Stimulated activated CD4-positive, alpha-beta T cell treated with anti-CD3 and anti-CD28 coated beads, TNF-alpha, amount 100 ng/mL, for 48 hours (primary cell): ENCODE measurements around the gene RAC3.
"Not testable (repeated sequence)": the region's sequence is repeated elsewhere in the genome, so short reads cannot be mapped to it uniquely, and the experiment has no call there.

ENCODE experiments used
- DNase-seq, 3 donors: peaks; one replicate each; pipeline ENCODE4 v3.0.0-alpha.2; 2020; ENCODE audit warnings: low read depth in 3 of 3

The RAC3 gene

DNA sequence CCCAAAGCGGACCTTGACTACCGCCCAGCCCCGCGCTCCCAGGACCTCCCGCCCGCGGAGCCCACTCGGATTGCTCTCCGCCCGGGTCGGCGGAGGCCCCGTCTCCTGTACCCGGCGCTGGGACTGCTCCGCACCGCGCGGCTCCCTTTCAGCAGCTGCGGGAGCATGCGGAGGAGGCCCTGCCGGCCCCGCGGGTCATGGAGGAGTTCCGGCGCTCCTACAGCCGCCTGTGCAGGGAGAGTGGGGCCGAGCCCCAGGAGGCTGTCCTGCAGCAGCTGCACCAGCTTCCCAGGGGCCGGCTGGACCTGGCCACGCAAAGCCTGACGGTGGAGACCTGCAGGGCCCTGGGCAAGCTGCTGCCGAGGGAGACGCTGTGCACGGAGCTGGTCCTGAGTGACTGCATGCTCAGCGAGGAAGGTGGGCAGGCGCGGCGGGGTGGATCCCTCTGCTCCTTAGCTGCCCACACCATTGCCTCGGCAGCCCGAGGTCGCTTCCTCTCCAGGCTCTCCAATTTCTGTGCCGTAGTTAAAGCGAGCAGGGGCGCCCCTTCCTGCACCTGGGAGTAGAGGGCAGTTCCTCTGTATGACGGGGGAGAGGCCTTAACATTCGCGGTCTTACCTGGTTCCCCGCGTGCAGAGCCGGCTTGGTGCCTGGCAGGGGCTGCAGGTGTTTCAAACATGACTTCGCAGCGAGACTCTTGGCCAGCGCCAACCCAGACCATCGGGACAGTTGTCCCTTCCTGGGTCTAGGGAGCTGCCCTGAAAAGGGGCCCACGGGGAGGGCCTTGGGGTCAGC is 7.8 kb upstream of the RAC3 start:
- no peak for DNase-seq

DNA sequence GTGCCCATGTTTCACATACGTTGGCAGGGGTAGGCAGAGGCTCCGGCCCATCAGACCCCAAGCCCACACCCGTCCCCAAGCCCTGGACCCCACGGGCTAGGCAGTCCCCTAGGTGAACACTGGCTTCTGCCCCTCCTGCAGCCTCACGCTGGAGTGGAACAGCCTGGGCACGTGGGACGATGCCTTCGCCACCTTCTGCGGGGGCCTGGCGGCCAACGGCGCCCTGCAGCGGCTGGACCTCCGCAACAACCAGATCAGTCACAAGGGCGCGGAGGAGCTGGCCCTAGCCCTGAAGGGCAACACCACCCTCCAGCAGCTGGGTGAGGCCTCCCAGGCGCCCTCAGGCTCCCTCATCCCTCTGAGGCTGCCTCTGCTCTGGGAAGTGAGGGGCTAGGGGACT is 6.6 kb upstream of the RAC3 start:
- no peak for DNase-seq

DNA sequence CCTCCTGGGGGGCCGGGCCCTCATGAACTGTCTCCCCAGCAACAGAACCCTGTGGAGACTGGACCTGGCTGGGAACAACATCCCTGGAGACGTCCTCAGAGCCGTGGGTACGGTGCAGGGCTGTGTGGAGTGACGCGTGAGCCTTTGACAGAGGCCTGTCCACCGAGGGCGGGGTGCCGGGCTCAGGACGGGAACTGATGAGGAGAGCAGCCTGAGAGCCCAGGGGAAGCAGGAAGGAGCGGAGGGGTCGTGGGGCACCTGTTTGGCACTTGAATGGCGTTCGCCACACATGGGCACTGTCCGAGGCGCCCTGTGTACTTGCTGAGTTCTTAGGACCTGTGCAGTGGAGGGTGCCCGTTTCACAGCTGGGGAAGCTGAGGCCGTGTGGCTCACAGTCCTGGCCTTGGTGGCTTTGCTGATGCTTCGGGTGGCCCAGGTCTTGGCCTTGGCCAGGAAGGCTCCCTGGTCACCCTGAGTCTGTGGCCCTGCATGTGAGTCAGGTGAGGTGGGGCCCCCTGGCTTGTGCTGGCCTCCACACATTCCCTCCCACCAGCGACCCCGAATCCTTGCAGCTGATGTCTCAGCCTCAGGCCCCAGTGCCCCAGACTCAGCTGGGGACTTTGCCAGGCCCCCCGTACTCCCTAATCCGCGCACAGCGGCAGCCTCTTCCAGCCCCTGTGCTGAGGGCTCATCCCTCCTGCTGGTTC is 5.9 kb upstream of the RAC3 start:
- no peak for DNase-seq

DNA sequence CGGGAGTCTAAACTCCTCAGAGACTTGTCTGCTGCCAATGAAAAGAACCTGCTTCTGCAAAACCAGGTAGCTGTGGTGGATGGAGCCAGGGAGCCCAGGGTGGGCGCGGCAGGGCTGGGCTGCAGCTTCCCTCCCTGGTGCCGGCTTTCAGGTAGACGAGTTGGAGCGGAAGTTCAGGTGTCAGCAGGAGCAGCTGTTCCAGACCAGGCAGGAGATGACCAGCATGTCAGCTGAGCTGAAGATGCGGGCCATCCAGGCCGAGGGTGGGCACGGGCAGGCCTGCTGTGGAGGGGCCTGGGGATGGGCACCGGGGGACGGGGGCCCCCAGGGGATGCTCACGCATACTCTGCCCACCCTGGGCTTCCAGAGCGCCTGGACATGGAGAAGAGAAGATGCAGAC is 3.2 kb upstream of the RAC3 start:
- DNase-seq, result no peak

DNA sequence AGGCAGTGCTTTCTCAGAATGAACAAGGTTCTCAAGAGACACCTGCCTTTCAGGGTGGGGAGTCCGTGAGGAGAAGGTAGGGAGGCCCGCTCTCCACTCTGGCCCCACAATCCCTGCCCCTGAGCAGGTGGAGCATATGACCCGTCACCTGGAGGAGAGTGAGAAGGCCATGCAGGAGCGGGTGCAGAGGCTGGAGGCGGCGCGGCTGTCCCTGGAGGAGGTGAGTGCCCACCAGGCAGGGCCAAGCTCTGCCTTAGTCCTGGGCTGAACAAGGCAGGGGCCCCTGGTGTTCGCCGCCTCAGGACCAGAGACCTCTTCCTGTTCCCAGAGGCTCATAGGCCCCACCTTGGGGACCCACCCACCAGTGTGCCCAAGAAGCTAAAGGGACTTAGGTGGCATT is 2.5 kb upstream of the RAC3 start:
- no peak for DNase-seq

DNA sequence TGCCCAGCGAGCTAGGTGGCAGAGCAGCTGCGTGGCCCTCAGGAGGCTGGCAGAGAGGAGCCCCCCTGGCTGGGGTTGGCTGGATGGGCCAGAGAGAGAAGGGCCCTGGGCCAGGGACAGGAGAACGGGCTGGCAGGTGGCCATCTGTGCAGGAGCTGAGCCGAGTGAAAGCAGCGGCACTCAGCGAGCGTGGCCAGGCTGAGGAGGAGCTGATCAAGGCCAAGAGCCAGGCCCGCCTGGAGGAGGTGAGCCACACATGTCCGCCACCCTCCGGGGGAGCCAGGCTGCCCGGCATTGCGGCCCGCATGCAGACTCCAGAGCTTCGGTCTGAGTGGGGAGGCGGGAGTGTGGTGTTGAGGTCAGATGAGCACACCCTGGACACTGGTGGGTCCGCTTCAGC is 2.1 kb upstream of the RAC3 start:
- no peak for DNase-seq

DNA sequence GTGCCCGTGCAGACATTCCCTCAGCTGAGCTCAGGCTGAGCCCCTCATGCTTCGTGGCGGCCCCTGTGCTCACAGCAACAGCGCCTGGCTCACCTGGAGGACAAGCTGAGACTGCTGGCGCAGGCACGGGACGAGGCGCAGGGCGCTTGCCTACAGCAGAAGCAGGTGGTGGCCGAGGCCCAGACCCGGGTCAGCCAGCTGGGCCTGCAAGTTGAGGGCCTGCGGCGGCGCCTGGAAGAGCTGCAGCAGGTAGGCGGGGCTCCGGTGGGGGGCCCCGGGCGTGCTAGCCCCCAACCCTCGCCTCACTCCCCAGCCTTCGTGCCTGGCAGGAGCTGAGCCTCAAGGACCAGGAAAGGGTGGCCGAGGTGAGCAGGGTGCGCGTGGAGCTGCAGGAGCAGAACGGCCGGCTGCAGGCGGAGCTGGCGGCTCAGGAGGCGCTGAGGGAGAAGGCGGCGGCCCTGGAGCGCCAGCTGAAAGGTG is 1.4 kb upstream of the RAC3 start:
- DNase-seq, result no peak

DNA sequence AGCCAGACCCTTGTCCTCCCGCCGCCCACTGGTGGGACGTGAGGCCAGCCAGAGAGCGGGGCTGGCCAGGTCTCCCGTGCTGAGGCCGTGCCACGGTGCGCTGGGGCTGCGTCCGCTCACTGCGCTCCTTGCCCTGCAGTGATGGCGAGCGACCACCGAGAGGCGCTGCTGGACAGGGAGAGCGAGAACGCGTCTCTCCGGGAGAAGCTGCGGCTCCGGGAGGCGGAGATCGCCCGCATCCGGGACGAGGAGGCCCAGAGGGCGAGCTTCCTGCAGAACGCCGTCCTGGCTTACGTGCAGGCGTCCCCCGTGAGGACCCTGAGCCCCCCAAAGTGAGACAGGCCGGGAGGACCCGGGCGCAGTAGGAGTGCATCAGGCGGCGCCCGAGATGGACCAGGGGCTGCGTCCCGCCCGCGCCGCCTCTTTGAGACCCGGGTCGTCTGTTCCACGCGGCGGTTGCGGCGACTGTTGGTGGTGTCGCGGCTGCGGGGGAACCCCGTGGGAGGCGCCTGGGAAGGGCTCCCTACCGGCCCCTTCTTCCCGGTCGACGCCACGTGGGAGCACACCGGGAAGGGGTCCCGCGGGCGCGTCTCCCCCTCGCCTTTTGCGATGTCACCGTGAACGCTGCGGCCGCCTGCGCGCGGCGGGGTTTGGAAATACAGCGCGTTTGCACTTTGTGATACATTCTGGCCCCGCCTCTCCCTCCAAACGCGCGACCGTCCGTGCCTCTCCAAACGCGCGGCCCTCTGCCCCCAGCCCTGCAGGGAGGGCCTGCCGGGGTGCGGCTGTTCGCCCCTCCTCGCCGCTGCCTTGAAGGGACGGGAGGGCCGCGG is 792 bp upstream of the RAC3 start:
- DNase-seq, result peak; percentile 73 to 76 (median 75)

DNA sequence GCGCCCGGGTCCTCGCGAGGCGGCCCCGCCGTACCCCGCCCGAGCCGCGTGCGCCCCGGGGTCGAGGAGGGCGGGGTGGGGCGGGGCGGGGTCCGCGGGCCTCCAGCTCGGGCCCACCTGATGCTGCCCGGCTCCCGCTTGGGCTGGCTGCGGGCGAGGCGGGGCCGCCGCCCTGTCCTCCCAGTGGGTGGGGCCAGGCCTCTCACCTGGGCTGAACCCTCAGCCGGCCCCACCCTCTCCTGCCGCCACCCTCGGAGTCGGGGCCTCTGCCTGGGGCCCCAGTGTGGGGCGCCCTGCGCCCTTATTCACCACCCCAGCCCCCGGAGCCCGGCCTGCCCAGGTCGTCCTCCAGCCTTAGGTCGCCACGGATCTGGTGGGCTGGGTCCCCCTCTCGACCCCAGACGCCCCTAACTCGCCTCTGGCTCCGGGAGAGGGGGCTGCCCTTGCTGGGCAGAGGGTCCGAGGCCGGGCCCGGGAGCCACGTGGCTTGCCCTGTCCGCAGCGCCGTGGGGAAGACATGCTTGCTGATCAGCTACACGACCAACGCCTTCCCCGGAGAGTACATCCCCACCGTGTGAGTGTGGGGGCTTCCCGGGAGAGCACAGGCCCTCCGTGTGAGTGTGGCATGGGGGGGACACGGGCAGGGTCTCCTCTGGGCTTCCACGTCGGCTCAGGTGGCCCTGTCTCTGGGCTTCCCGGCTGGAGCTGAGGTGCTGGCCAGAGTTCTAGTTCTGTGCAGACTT is 578 bp downstream of the RAC3 start:
- DNase-seq, result peak in 1 of 3 donors; percentile 58

DNA sequence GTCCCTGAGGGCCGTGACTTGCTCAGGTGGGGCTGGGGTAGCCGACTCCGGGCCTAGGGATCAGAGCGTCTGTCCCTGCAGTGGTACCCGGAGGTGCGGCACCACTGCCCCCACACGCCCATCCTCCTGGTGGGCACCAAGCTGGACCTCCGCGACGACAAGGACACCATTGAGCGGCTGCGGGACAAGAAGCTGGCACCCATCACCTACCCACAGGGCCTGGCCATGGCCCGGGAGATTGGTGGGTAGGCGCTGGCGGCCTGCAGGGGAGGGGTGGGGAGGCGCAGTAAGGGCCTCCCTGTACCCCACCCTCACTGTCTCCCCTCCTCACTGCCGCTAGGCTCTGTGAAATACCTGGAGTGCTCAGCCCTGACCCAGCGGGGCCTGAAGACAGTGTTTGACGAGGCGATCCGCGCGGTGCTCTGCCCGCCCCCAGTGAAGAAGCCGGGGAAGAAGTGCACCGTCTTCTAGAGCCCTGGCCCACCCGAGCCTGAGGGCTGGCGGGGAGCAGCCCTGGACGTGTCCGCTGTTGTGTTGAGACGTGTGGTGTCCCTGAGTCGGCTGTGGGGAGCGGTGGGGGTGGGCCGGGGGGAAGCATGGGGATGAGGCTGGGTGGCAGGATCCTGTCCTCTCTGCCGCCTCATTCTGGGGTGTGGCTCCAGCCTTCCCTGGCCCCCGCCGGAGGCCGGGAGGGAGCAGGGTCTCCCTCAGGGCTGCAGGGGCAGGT is 2.0 kb downstream of the RAC3 start:
- no peak for DNase-seq

DNA sequence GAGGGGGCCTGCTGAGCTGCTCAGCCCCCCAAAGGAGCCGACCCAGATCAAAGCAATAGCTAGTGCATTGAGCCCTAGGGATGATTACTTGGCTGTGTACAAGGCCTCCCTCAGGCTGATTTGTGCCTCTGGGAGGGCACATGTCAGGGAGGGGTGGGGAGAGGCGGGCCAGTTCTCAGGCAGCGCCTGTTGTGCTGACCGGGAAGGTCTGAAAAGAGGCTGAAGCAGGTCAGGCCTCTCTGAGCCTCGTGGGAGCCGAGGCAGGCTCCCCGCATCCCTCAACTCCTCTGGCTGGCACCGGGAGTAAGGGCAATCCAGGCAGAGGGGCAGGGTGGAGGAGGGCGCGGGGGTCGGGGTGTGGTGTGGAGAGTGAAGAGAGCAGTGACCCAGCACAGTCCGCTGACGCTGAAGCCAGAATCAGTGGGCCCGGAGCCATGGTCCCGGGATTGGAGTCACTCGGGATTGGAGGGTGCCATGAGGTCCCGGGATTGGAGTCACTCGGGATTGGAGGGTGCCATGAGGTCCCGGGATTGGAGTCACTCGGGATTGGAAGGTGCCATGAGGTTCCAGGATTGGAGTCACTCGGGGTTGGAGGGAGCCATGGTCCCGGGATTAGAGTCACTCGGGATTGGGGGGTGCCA is 3.0 kb downstream of the RAC3 start:
- DNase-seq, result no peak

DNA sequence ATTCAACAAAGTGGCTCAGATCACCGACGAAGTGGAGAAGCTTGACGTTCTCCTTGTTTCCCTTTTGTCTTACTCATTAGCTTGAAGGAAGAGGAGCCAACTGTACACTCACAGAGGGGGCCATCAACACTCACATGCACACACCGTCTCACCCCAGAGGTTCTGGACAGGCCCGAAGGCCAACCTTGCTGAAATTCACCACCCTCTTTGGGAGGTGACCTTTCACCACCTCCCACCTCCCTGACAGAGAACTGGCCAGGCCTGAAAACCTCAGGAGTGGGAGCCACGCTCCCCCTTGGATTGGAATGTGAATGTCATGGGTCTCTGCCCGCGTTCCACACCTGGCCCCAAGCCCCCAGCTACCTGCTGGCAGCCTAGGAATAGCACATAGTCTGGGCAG is 4.0 kb downstream of the RAC3 start:
- DNase-seq, result no peak

DNA sequence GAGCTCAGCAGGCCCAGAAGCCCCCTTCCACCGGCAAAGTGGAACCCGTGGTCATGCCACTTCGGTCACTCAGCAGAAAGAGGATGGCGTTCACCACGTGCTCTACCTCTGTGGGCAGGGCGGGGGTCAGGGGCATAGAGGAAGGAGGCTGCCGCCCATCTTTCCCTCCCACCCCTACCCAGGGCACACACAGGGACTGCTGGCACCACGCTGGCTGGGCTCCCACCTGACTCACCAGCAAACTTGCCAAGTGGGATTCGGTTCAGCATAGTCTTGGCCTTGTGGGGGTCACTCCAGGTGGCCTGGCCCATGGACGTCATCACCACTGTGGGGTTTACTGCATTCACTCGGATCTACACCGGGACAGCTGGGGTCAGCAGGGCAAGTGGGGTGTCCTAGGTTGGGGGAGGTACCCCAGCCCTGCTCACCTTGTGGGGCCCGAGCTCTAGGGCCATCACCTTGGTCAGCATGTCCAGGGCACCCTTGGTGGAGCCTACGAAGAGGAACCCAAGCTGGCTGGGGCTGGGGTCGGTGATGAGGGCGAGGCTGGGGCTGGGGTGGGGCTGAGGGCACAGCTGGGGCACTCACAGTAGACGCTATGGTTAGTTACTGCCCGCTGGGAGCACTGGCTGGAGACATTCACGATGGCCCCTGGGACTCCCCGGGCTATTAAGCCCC is 4.6 kb downstream of the RAC3 start:
- no peak for DNase-seq

DNA sequence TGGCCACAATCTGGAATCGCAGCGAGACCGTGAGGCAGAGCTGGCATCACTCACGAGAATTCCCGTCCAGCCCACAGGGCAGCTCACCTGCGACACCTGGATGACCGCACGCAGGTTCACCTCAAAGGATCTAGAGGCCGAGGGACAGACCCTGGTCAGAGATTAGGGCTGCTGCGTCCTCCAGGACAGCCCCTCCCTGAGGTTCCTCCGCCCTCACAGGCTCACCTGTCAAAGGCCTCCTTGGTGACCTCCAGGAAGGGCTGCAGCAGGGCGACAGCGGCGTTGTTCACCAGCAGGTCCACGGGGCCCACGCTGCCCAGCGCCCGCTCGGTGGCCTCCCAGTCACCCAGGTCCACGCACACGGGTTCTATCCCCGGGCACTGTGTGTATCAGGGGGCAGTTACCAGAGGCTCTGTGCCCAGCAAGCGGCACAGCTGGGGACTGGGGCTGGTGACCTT is 5.2 kb downstream of the RAC3 start:
- no peak for DNase-seq

DNA sequence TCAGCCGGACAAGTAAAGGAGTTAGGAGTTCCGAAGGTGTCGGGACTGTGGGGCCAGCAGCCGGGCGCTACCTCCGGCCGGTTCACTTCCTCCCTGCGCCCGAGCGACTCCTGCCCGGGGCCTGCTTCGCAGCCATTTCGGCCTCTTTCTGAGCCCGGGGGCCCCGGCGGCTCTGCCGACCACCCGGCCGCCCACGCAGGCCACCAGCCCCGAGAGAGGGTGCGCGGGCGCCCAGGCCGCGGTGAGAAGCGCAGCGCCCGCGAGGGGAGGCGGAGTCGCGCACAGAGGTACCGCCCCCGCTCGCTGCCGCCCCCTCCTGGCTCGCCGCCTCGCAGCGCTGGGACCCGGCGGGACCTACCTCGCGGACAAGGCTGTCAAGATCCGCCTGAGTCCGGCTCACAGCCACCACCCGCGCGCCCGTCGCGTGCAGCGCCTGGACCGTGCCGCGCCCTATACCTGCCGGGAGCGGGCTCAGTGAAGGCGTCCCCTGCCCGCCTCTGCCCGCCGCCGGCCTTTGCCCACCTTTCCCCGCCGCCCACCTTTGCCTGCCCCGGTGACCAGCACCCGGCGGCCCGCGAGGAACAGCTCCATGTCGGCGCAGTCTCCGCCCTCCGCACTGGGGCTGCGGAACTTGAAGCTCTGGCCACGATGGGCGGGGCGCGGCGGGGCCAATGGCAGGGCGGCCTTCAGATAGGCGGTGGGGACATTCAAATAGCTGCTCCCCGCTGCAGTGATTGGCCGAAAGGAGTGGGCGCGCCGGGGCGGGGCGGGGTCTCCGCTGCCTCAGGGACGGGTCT is 5.8 kb downstream of the RAC3 start, which contains the start of gene DCXR:
DCXR (minus strand) TSS at position 606 of the 797 bp plus-strand sequence; CDS start at position 591, 15 bp downstream.
- peak; percentile 92 to 94 (median 93) for DNase-seq

DNA sequence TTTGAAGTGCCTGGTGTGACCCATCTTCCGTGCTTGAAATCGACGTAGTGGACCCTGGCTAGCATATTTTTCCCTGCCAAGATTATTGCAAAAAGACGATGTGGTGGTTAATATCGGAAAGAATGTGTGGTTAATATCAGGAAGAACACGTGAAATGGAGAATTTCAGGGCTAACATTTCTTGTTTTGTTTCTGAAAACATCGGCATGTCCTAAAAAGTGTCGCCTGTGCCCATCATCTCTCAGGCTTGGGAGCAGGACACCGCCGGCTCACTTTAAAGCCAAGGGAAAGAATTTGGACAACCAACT is 6.4 kb downstream of the RAC3 start:
- no peak for DNase-seq

DNA sequence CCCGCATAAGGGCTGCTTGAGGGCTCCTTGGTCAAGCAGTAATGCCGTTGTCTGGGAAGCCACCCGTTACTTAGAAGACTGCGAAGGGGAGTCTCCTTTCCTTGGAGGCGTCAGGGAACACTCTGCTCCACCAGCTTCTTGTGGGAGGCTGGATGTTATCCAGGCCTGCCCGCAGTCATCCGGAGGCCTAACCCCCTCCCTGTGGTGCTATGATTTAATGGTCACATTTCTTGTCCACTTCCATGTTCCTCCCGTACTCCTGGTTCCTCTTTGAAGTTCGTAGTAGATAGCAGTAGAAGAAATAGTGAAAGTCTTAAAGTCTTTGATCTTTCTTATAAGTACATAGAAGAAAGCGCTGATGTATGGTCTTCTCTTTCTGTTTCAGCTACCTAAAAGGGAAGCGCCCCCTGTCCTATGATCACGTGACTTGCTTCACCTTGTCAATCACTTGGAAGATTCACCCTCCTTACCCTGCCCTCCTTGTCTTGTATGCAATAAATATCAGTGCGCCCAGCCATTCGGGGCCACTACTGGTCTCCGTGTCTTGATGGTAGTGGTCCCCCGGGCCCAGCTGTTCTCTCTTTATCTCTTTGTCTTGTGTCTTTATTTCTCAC is 7.4 kb downstream of the RAC3 start:
- DNase-seq, result not testable (repeated sequence)

DNA sequence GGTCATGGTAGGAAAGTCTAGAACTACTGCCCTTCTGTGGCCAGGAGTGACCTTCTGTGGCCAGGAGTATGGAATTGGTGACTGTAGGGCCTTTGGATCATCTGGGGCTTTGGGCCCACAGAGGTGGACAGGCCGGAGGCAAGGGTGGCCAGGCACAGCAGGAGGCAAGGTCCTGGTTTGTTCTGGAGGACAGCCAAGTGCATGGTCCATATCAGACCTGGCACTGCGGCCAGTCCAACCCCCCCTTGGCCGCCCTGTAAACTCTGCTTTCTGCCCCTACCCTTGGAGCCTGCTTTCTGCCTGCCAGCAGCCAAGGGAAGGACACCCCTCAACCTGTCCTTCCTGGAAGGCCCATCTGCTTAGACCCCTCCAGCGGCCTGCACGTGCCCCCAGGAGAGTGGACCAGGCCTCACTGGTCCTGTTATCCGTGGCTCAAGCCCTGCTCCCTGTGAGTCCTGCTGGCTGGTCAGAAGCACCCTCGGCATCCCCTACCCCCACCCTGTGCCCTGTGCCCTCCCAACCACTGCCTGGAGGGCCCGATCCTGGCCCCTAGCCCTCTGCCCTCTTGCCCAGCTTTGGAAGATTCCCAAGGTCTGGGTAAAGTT is 8.3 kb downstream of the RAC3 start:
- DNase-seq, result no peak
